Measurements from ENCODE around the gene KRTAP9-6.
"Not testable (repeated sequence)": the region's sequence is repeated elsewhere in the genome, so short reads cannot be mapped to it uniquely, and the experiment has no call there.

The KRTAP9-6 gene

GRCh38 chr17:41264599-41264998 is 579 bp upstream of the KRTAP9-6 start:
- no peak for DNase-seq
- in situ Hi-C loops (cut with MboI; ENCODE audit: low pct_unique_long_range_greater_than_20kb, low sequenced_read_pairs) = no loop called here

GRCh38 chr17:41267711-41268110 is 2.5 kb downstream of the KRTAP9-6 start:
- in situ Hi-C loops (cut with MboI; ENCODE audit: low pct_unique_long_range_greater_than_20kb, low sequenced_read_pairs) = no loop called here
- DNase-seq = no peak

GRCh38 chr17:41271323-41271722 is 6.1 kb downstream of the KRTAP9-6 start:
- DNase-seq; in situ Hi-C loops (cut with MboI; ENCODE audit: low pct_unique_long_range_greater_than_20kb, low sequenced_read_pairs): not testable (repeated sequence)

GRCh38 chr17:41271858-41272257 is 6.7 kb downstream of the KRTAP9-6 start:
- in situ Hi-C loops (cut with MboI; ENCODE audit: low pct_unique_long_range_greater_than_20kb, low sequenced_read_pairs) = no loop called here
- no peak for DNase-seq

- in situ Hi-C loops (cut with MboI; ENCODE audit: low pct_unique_long_range_greater_than_20kb, low sequenced_read_pairs); DNase-seq: not testable (repeated sequence)
These were observed 10.5 kb downstream of the KRTAP9-6 start, which contains the start of gene KRTAP9-7 for GRCh38 chr17:41275648-41276190. Gene KRTAP9-7, plus strand, starts transcription at chr17:41275698. Its CDS starts 0 bp downstream, at chr17:41275698.

- in situ Hi-C loops (cut with MboI; ENCODE audit: low pct_unique_long_range_greater_than_20kb, low sequenced_read_pairs) = no loop called here
These were observed 13.2 kb downstream of the KRTAP9-6 start for GRCh38 chr17:41278176-41278955.

GRCh38 chr17:41284043-41284442 is 18.9 kb downstream of the KRTAP9-6 start:
- no peak for DNase-seq
- in situ Hi-C loops (cut with MboI; ENCODE audit: low pct_unique_long_range_greater_than_20kb, low sequenced_read_pairs) = no loop called here

More at GRCh38 chr17:41278176-41278955, 13.2 kb downstream of the KRTAP9-6 start:
- no peak for DNase-seq

GRCh38 chr17:41284546-41284945 is 19.4 kb downstream of the KRTAP9-6 start:
- in situ Hi-C loops (cut with MboI; ENCODE audit: low pct_unique_long_range_greater_than_20kb, low sequenced_read_pairs) = no loop called here
- no peak for DNase-seq

GRCh38 chr17:41287050-41287449 is 21.9 kb downstream of the KRTAP9-6 start:
- in situ Hi-C loops (cut with MboI; ENCODE audit: low pct_unique_long_range_greater_than_20kb, low sequenced_read_pairs) = no loop called here
- DNase-seq = no peak

GRCh38 chr17:41294016-41294415 is 28.8 kb downstream of the KRTAP9-6 start:
- no peak for DNase-seq
- in situ Hi-C loops (cut with MboI; ENCODE audit: low pct_unique_long_range_greater_than_20kb, low sequenced_read_pairs) = no loop called here

GRCh38 chr17:41296846-41297245 is 31.7 kb downstream of the KRTAP9-6 start:
- DNase-seq = no peak
- in situ Hi-C loops (cut with MboI; ENCODE audit: low pct_unique_long_range_greater_than_20kb, low sequenced_read_pairs) = no loop called here

GRCh38 chr17:41298458-41299135 is 33.4 kb downstream of the KRTAP9-6 start:
- in situ Hi-C loops (cut with MboI; ENCODE audit: low pct_unique_long_range_greater_than_20kb, low sequenced_read_pairs) = no loop called here
- DNase-seq = no peak

GRCh38 chr17:41301204-41301790 is 36.1 kb downstream of the KRTAP9-6 start:
- in situ Hi-C loops (cut with MboI; ENCODE audit: low pct_unique_long_range_greater_than_20kb, low sequenced_read_pairs) = loop anchor here (25.0 kb wide), 1 partner anchor 389 kb away; no protein-coding TSS in a partner anchor
- DNase-seq = no peak

GRCh38 chr17:41301916-41302901 is 37.0 kb downstream of the KRTAP9-6 start, which contains the start of gene KRTAP29-1:
Gene KRTAP29-1, minus strand, starts transcription at chr17:41302851. Its CDS starts 0 bp downstream, at chr17:41302851.
- DNase-seq = no peak
- in situ Hi-C loops (cut with MboI; ENCODE audit: low pct_unique_long_range_greater_than_20kb, low sequenced_read_pairs) = loop anchor here (25.0 kb wide), 1 partner anchor 390 kb away; no protein-coding TSS in a partner anchor

GRCh38 chr17:41302981-41303380 is 37.8 kb downstream of the KRTAP9-6 start:
- DNase-seq = no peak
- in situ Hi-C loops (cut with MboI; ENCODE audit: low pct_unique_long_range_greater_than_20kb, low sequenced_read_pairs) = loop anchor here (25.0 kb wide), 1 partner anchor 391 kb away; no protein-coding TSS in a partner anchor

GRCh38 chr17:41304091-41304490 is 38.9 kb downstream of the KRTAP9-6 start:
- DNase-seq = no peak
- in situ Hi-C loops (cut with MboI; ENCODE audit: low pct_unique_long_range_greater_than_20kb, low sequenced_read_pairs) = loop anchor here (25.0 kb wide), 1 partner anchor 392 kb away; no protein-coding TSS in a partner anchor

- no peak for DNase-seq
- in situ Hi-C loops (cut with MboI; ENCODE audit: low pct_unique_long_range_greater_than_20kb, low sequenced_read_pairs) = loop anchor here (25.0 kb wide), 1 partner anchor 395 kb away; no protein-coding TSS in a partner anchor
These were observed 42.5 kb downstream of the KRTAP9-6 start for GRCh38 chr17:41307647-41308046.

- in situ Hi-C loops (cut with MboI; ENCODE audit: low pct_unique_long_range_greater_than_20kb, low sequenced_read_pairs) = loop anchor here (25.0 kb wide), 1 partner anchor 396 kb away; no protein-coding TSS in a partner anchor
- no peak for DNase-seq
These were observed 43.2 kb downstream of the KRTAP9-6 start for GRCh38 chr17:41308251-41308917.

Measured in KBM-7 (cell line).